ENCODE results near the gene ANP32B.

ANP32B gene

GRCh38 chr9:98034593-98035546 is 51.7 kb downstream of the ANP32B start:
- DNase-seq: peak; percentile 90

GRCh38 chr9:98037357-98037756 is 54.2 kb downstream of the ANP32B start:
- DNase-seq: no peak

GRCh38 chr9:98038958-98039357 is 55.8 kb downstream of the ANP32B start:
- DNase-seq: no peak

- DNase-seq: no peak
Observed at GRCh38 chr9:98039607-98040017, 56.5 kb downstream of the ANP32B start.

GRCh38 chr9:98040212-98040611 is 57.1 kb downstream of the ANP32B start:
- DNase-seq: no peak

GRCh38 chr9:98043915-98044314 is 60.8 kb downstream of the ANP32B start:
- no peak for DNase-seq

- DNase-seq: peak; percentile 84
Observed at GRCh38 chr9:98045234-98046179, 62.4 kb downstream of the ANP32B start.

GRCh38 chr9:98046180-98046543 is 63.0 kb downstream of the ANP32B start:
- DNase-seq: no peak

- no peak for DNase-seq
Observed at GRCh38 chr9:98047002-98047401, 63.9 kb downstream of the ANP32B start.

- no peak for DNase-seq
Observed at GRCh38 chr9:98049288-98050072, 66.3 kb downstream of the ANP32B start.

GRCh38 chr9:98050351-98050750 is 67.2 kb downstream of the ANP32B start:
- no peak for DNase-seq

- DNase-seq: no peak
Observed at GRCh38 chr9:98054376-98054951, 71.3 kb downstream of the ANP32B start.

- DNase-seq: peak; percentile 91
Observed at GRCh38 chr9:98056269-98057137, 73.4 kb downstream of the ANP32B start, which contains the start of gene NANS. TSS of gene NANS (plus strand) at chr9:98056732. CDS start at chr9:98056809, 77 bp downstream.

- DNase-seq: no peak
Observed at GRCh38 chr9:98057138-98057799, 74.1 kb downstream of the ANP32B start.

GRCh38 chr9:98062161-98062560 is 79.0 kb downstream of the ANP32B start:
- no peak for DNase-seq

GRCh38 chr9:98064623-98065392 is 81.7 kb downstream of the ANP32B start:
- no peak for DNase-seq
